Chondrocyte (in vitro differentiated cells): ENCODE data around the gene ADORA2A. TPM values are rescaled to one million over a fixed set of nuclear protein-coding genes. Genes with fewer than 3 reads are reported as not detected.

ENCODE experiments used
- DNase-seq: peaks from one replicate; pipeline ENCODE4 v3.0.0; 2021; ENCODE audit warnings: mixed read lengths, low spot score
- H3K27ac Mint-ChIP-seq: one replicate; pipeline ENCODE4 v1.8.0; 2021; ENCODE audit warnings: mild to moderate bottlenecking, moderate library complexity, mixed read lengths; ENCODE audit not compliant: unreplicated experiment
- H3K27me3 Mint-ChIP-seq: 2 replicates; pipeline ENCODE4 v1.8.0; 2021; ENCODE audit warnings: low read depth, mixed read lengths
- H3K36me3 Mint-ChIP-seq: 2 replicates; pipeline ENCODE4 v1.8.0; 2021; ENCODE audit warnings: low read depth, mixed read lengths
- H3K4me1 Mint-ChIP-seq: 2 replicates; pipeline ENCODE4 v1.8.0; 2021; ENCODE audit warnings: low read depth, mild to moderate bottlenecking, mixed read lengths
- H3K4me3 Mint-ChIP-seq: one replicate; pipeline ENCODE4 v1.8.0; 2021; ENCODE audit warnings: mild to moderate bottlenecking, moderate library complexity, mixed read lengths; ENCODE audit not compliant: unreplicated experiment
- H3K9me3 Mint-ChIP-seq: 2 replicates; pipeline ENCODE4 v1.8.0; 2021; ENCODE audit warnings: low read depth, mixed read lengths
- CTCF ChIP-seq: fragments of 200-600 bp; sonication (generic); IDR thresholded peaks from 2 replicates; pipeline ENCODE4 v1.5.0; 2021; ENCODE audit warnings: antibody characterized with exemption, mild to moderate bottlenecking, moderate library complexity
- total RNA-seq: library from RNA; stranded (reverse); gene quantifications from 3 replicates; pipeline ENCODE4 v1.2.1, GENCODE V29; 2021

Gene ADORA2A
- total RNA-seq, 1 donor from 2014 or later, result 2.3 TPM

- Mint-ChIP-seq H3K4me1 (peaks cover 46% of the 10 kb centered on the region), H3K27me3 (no peaks in the 10 kb centered on the region), H3K9me3 (no peaks in the 10 kb centered on the region), H3K27ac (peak overlapping the region; percentile 65), H3K4me3 (no peak overlapping the region), H3K36me3 (no peaks in the 10 kb centered on the region)
- peak; percentile 60 for DNase-seq
- no peak for TF ChIP-seq CTCF
These were observed 7.3 kb downstream of the ADORA2A start for GRCh38 chr22:24434471-24435322.

- H3K36me3 Mint-ChIP-seq, result no peaks in the 10 kb centered on the region
- no peak for TF ChIP-seq CTCF
- H3K4me1 Mint-ChIP-seq, result peaks cover 41% of the 10 kb centered on the region
- H3K27me3 Mint-ChIP-seq, result no peaks in the 10 kb centered on the region
- H3K27ac Mint-ChIP-seq, result no peak overlapping the region
- H3K9me3 Mint-ChIP-seq, result no peaks in the 10 kb centered on the region
- H3K4me3 Mint-ChIP-seq, result no peak overlapping the region
- no peak for DNase-seq
These were observed 7.9 kb downstream of the ADORA2A start for GRCh38 chr22:24435323-24435645.

- no peak for TF ChIP-seq CTCF
- peak; percentile 69 for DNase-seq
- Mint-ChIP-seq H3K4me1 (peaks cover 41% of the 10 kb centered on the region), H3K27me3 (no peaks in the 10 kb centered on the region), H3K27ac (no peak overlapping the region), H3K36me3 (peaks cover 2% of the 10 kb centered on the region), H3K4me3 (no peak overlapping the region), H3K9me3 (no peaks in the 10 kb centered on the region)
These were observed 8.5 kb downstream of the ADORA2A start for GRCh38 chr22:24435861-24436371.

GRCh38 chr22:24436553-24436952 lies 9.2 kb downstream of the ADORA2A start:
- TF ChIP-seq CTCF, result no peak
- peaks cover 2% of the 10 kb centered on the region for H3K36me3 Mint-ChIP-seq
- no peaks in the 10 kb centered on the region for H3K27me3 Mint-ChIP-seq
- H3K4me1 Mint-ChIP-seq, result peaks cover 37% of the 10 kb centered on the region
- H3K4me3 Mint-ChIP-seq, result no peak overlapping the region
- peak; percentile 68 for DNase-seq
- H3K27ac Mint-ChIP-seq, result peak overlapping the region; percentile 61
- H3K9me3 Mint-ChIP-seq, result no peaks in the 10 kb centered on the region

- Mint-ChIP-seq H3K27ac (peak overlapping the region; percentile 61), H3K27me3 (no peaks in the 10 kb centered on the region), H3K36me3 (peaks cover 2% of the 10 kb centered on the region), H3K4me1 (peaks cover 33% of the 10 kb centered on the region), H3K4me3 (no peak overlapping the region), H3K9me3 (no peaks in the 10 kb centered on the region)
- DNase-seq, result peak; percentile 57
- no peak for TF ChIP-seq CTCF
These were observed 9.7 kb downstream of the ADORA2A start for GRCh38 chr22:24437091-24437490.
